H1 (cell line): ENCODE data around the gene CD151. TPM values are rescaled to one million over a fixed set of nuclear protein-coding genes. Genes with fewer than 3 reads are reported as not detected.

Experiments
- GTF2F1 ChIP-seq: IDR thresholded peaks from 2 replicates; pipeline ENCODE4 v1.6.1; 2012; ENCODE audit warnings: low read depth, low read length, improper control_type of control experiment, borderline replicate concordance
- RBBP5 ChIP-seq: IDR thresholded peaks from 2 replicates; pipeline ENCODE4 v1.7.1; 2012; ENCODE audit warnings: low read depth, mild to moderate bottlenecking, inconsistent platforms, low read length, moderate library complexity, borderline replicate concordance
- polyA plus RNA-seq, 7 experiments: library from polyadenylated mRNA; depleted of rRNA in 3 of 7; stranded (reverse) in 5 of 7; unstranded in 2 of 7; fragments of >200 nt in 5 of 7; fragments of 200-250 nt in 2 of 7; gene quantifications; 1 replicate in 5 of 7; 2 replicates in 1 of 7; 4 replicates in 1 of 7; pipeline versions ENCODE4 v1.2.1 to v1.2.3, GENCODE V29; 2011 to 2013; ENCODE audit warnings: missing spikeins in 2 of 7, mixed read lengths in 2 of 7
- total RNA-seq: library from RNA; stranded (reverse); fragmentation: NEBNext Ultra II Directional; extraction: Animal tissue kit (Norgen Biotek cat#: 25700); gene quantifications from 2 replicates; pipeline ENCODE4 v1.2.1, GENCODE V29; 2021

CD151 gene
- total and polyA plus RNA-seq, 2 of the 8 experiments (the other 6 are each of a cell fraction or from before 2014, with no cell fraction given) = 101 to 212 TPM

GRCh38 chr11:858762-859339, 26.1 kb downstream of the CD151 start (continued):
- TF ChIP-seq RBBP5 = no peak
- TF ChIP-seq GTF2F1 = no peak
